HL-60 (cell line): ENCODE results near the gene PIP4K2A.

Source experiments
- DNase-seq, 2 experiments: peaks; one replicate each; pipeline ENCODE4 v3.0.0-alpha.2; 2010 to 2020; ENCODE audit warnings: low read depth in 1 of 2, low spot score in 1 of 2
- H3K27ac ChIP-seq: fragments of 250-450 bp; sonication (Bioruptor Pico); replicated peaks from 2 replicates; pipeline ENCODE4 v1.5.1; 2020; ENCODE audit warnings: mild to moderate bottlenecking, moderate library complexity
- H3K27me3 ChIP-seq: fragments of 250-450 bp; sonication (Bioruptor Pico); 2 replicates; pipeline ENCODE4 v1.5.1; 2021; ENCODE audit warnings: mild to moderate bottlenecking, moderate library complexity; ENCODE audit not compliant: insufficient read depth, poor library complexity, severe bottlenecking
- H3K4me3 ChIP-seq: replicated peaks from 2 replicates; pipeline ENCODE4 v1.5.1; 2011; ENCODE audit warnings: mild to moderate bottlenecking, control low read depth, low read length; ENCODE audit not compliant: insufficient read depth
- CTCF ChIP-seq: IDR thresholded peaks from one replicate; pipeline ENCODE4 v1.5.1; 2011; ENCODE audit warnings: low read length, control low read depth, inconsistent platforms; ENCODE audit not compliant: insufficient read depth
- GABPA ChIP-seq: IDR thresholded peaks from 2 replicates; pipeline ENCODE4 v1.6.1; 2012; ENCODE audit warnings: low read depth
- POLR2AphosphoS5 ChIP-seq: IDR thresholded peaks from 2 replicates; pipeline ENCODE4 v1.6.1; 2012; ENCODE audit warnings: low read depth
- SPI1 ChIP-seq: IDR thresholded peaks from 2 replicates; pipeline ENCODE4 v1.6.1; 2012; ENCODE audit warnings: low read depth, mild to moderate bottlenecking, borderline replicate concordance
- TF ChIP-seq, protein P1 (sequence below): IDR thresholded peaks from 2 replicates; pipeline ENCODE4 v1.6.1; 2012; ENCODE audit warnings: low read depth; ENCODE audit not compliant: insufficient replicate concordance

PIP4K2A gene

GRCh38 chr10:22674573-22674930, 39.8 kb downstream of the PIP4K2A start:
- Histone ChIP-seq H3K27me3 (no peaks in the 10 kb centered on the region), H3K27ac (no peak overlapping the region), H3K4me3 (no peak overlapping the region)
- no peak for TF ChIP-seq SPI1
- DNase-seq, result no peak

DNA sequence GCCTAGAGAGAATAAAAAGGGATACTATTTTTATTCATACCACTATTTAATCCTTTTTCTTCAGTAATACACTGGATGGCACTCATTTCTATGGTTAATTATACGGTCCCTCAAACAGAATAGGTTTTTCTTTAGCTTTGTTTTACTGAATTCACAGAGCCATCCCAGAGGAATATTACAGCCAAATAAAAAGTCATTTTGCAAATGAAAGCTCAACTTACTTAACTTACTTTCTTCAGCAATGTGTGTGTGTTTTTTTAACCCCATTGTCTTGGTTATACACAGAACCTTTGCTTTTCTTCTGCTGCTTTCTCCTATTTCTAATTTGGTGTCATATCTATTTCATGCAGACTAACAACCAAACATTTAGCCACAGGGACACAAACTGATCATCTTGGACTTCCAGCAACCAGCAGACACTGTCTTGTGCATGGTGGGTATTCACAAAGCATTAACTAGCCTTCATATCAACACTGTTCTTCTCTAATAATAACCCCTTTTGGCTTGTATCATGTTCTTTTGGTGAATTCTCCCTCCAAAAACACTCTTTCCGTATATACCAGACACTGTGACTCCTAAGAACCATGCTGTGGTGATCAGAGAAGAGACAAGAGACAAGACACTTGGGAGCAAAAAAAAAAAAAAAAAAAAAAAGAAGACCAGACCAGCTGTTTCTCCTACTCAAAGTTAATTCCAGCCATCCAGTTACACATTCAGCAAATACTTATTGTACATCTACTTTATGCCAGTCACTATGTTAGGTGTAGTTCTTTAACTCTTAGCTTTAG, 40.4 kb downstream of the PIP4K2A start:
- Histone ChIP-seq H3K27ac (no peak overlapping the region), H3K27me3 (no peaks in the 10 kb centered on the region), H3K4me3 (no peak overlapping the region)
- TF ChIP-seq SPI1 (no peak), GABPA (no peak), POLR2AphosphoS5 (no peak), CTCF (no peak)
- TF ChIP-seq, protein P1, sequence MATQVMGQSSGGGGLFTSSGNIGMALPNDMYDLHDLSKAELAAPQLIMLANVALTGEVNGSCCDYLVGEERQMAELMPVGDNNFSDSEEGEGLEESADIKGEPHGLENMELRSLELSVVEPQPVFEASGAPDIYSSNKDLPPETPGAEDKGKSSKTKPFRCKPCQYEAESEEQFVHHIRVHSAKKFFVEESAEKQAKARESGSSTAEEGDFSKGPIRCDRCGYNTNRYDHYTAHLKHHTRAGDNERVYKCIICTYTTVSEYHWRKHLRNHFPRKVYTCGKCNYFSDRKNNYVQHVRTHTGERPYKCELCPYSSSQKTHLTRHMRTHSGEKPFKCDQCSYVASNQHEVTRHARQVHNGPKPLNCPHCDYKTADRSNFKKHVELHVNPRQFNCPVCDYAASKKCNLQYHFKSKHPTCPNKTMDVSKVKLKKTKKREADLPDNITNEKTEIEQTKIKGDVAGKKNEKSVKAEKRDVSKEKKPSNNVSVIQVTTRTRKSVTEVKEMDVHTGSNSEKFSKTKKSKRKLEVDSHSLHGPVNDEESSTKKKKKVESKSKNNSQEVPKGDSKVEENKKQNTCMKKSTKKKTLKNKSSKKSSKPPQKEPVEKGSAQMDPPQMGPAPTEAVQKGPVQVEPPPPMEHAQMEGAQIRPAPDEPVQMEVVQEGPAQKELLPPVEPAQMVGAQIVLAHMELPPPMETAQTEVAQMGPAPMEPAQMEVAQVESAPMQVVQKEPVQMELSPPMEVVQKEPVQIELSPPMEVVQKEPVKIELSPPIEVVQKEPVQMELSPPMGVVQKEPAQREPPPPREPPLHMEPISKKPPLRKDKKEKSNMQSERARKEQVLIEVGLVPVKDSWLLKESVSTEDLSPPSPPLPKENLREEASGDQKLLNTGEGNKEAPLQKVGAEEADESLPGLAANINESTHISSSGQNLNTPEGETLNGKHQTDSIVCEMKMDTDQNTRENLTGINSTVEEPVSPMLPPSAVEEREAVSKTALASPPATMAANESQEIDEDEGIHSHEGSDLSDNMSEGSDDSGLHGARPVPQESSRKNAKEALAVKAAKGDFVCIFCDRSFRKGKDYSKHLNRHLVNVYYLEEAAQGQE, result no peak
- no peak for DNase-seq

DNA sequence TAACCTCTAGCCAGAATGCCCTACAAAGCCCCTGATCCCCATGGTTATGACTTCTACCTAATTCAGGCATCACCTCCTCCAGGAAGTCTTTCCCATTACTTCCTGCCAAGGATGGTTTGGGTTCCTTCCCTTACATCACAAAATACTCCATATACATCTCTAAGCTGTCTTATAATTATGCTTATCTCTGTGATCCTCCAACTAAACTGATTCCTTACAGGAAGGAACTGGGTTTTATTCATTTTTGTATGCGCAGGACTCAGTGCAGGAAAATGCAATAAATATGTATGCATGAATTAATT, 41.3 kb downstream of the PIP4K2A start:
- TF ChIP-seq CTCF, result no peak
- TF ChIP-seq POLR2AphosphoS5, result no peak
- TF ChIP-seq SPI1, result no peak
- TF ChIP-seq, protein P1, result no peak
- TF ChIP-seq GABPA, result no peak
- Histone ChIP-seq H3K27me3 (no peaks in the 10 kb centered on the region), H3K27ac (no peak overlapping the region), H3K4me3 (no peak overlapping the region)
- no peak for DNase-seq

GRCh38 chr10:22672319-22673090, 41.9 kb downstream of the PIP4K2A start:
- H3K27me3 ChIP-seq, result no peaks in the 10 kb centered on the region
- no peak overlapping the region for H3K27ac ChIP-seq
- TF ChIP-seq GABPA, result no peak
- TF ChIP-seq POLR2AphosphoS5, result no peak
- TF ChIP-seq, protein P1, result no peak
- TF ChIP-seq SPI1, result no peak
- TF ChIP-seq CTCF, result no peak
- DNase-seq, result no peak
- H3K4me3 ChIP-seq, result no peak overlapping the region
